K562 (cell line): Measurements from ENCODE around the gene GFOD1. TPM values are rescaled to one million over a fixed set of nuclear protein-coding genes. Genes with fewer than 3 reads are reported as not detected.

Experiments used
- C11orf30 ChIP-seq: fragments of 450-650 bp; IDR thresholded peaks from 2 replicates; pipeline ENCODE4 v1.6.1; 2016; ENCODE audit warnings: low read depth, mild to moderate bottlenecking
- GABPB1 ChIP-seq: sonication (generic); formaldehyde crosslinking; IDR thresholded peaks from 2 replicates; pipeline ENCODE4 v1.8.0; 2022; ENCODE audit warnings: mild to moderate bottlenecking, missing genetic modification reagents
- GTF2E2 ChIP-seq: fragments of 200-800 bp; sonication (Bioruptor generic); IDR thresholded peaks from 2 replicates; pipeline ENCODE4 v1.6.1; 2016; ENCODE audit warnings: missing genetic modification characterization, missing compliant biosample characterization
- HCFC1 ChIP-seq: IDR thresholded peaks from 2 replicates; pipeline ENCODE4 v1.6.1; 2012; ENCODE audit warnings: low read depth, low read length, improper control_type of control experiment
- HMGN3 ChIP-seq: IDR thresholded peaks from 2 replicates; pipeline ENCODE4 v1.6.1; 2011; ENCODE audit warnings: borderline replicate concordance, low read depth, mild to moderate bottlenecking, mixed read lengths, low read length; ENCODE audit not compliant: insufficient read length; ENCODE audit errors: extremely low read depth
- NFIC ChIP-seq: fragments of 450-650 bp; IDR thresholded peaks from 2 replicates; pipeline ENCODE4 v1.6.1; 2017; ENCODE audit warnings: mild to moderate bottlenecking, inconsistent platforms
- NR0B1 ChIP-seq: fragments of 450-650 bp; IDR thresholded peaks from one replicate; pipeline ENCODE4 v1.6.1; 2018; ENCODE audit warnings: mild to moderate bottlenecking, moderate library complexity; ENCODE audit not compliant: partially characterized antibody
- STAT6 ChIP-seq: sonication (generic); formaldehyde crosslinking; IDR thresholded peaks from 2 replicates; pipeline ENCODE4 v1.8.1; 2023; ENCODE audit warnings: mild to moderate bottlenecking, missing genetic modification reagents
- ZBTB8A ChIP-seq: fragments of 450-650 bp; IDR thresholded peaks from 2 replicates; pipeline ENCODE4 v1.6.1; 2018; ENCODE audit warnings: mild to moderate bottlenecking, moderate library complexity; ENCODE audit not compliant: partially characterized antibody
- ZNF57 ChIP-seq: fragments of 450-650 bp; formaldehyde crosslinking; IDR thresholded peaks from 2 replicates; pipeline ENCODE4 v1.4.0; 2020; ENCODE audit warnings: mild to moderate bottlenecking, moderate library complexity
- polyA plus RNA-seq, 8 experiments: library from polyadenylated mRNA; depleted of rRNA in 4 of 8; stranded (reverse) in 5 of 8; unstranded in 3 of 8; fragments of >200 nt; fragmentation: Nextera tagmentation in 2 of 8; fragmentation: Illumina TruSeq in 1 of 8; extraction: Ambion mirVana in 2 of 8; extraction: Trizol in 1 of 8; gene quantifications; 2 replicates each; pipeline versions ENCODE4 v1.2.1 to v1.2.3, GENCODE V29; 2011 to 2014; ENCODE audit warnings: inconsistent platforms in 1 of 8, missing spikeins in 1 of 8
- total RNA-seq, 7 experiments: library from RNA; depleted of rRNA in 6 of 7; stranded (reverse); fragments of >200 nt in 6 of 7; fragmentation: Illumina TruSeq in 2 of 7; extraction: Trizol in 2 of 7; gene quantifications; 2 replicates each; pipeline versions ENCODE4 v1.2.1 to v1.2.3, GENCODE V29; 2011 to 2021; ENCODE audit warnings: low replicate concordance in 1 of 7
- TF ChIP-seq, protein P1 (sequence below): fragments of 450-650 bp; IDR thresholded peaks from 2 replicates; pipeline ENCODE4 v1.6.1; 2016; ENCODE audit warnings: low read depth

The GFOD1 gene
- total and polyA plus RNA-seq, 9 of the 15 experiments (the other 6 are each of a cell fraction or from before 2014, with no cell fraction given): 3.8 to 12.0 (median 8.2) TPM

DNA sequence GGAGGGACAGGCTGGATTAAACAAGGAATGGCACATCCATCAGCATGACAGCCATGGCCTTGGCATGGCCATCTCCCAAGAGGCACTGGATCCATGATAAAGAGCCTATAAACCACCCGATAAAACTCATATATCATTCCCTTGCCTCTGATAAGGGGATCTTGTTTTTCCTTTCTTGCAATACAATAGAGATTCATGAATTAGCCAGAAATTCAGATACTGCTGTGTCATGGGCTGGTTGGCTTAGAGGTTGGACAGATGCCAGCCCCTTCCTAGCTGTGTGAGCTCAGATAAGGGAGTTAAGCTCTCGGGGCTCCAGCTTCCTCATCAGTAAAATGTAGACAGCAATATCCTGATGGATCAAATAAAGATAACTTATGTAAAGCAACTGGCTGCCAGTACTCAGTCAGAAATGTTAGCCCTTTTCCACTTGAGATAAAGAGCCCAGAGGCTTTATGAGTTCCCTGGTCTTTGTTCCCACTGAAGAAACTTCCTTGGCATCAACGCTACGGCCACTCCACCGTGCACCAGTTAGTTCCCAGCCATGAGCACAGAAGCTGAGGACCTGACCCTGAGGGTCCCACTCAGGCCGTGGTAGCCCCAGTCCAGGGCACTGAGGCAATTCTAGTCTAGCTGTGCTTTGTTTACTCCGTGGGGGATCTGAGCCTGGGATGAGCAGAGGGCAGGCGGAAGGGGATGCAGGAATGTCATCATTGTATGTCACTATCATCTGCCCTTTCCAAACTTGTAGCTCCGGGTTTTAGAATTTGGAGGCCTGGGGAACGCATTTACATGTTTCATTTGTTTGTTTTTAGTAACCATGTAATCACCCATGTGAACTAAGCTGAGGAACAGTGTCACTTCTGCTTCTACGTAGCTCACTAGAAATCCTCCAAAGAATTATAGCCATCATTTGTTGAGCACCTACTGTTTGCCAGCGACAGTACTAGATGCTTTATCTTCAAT is 91.8 kb downstream of the GFOD1 start (continued):
- TF ChIP-seq, protein P1, sequence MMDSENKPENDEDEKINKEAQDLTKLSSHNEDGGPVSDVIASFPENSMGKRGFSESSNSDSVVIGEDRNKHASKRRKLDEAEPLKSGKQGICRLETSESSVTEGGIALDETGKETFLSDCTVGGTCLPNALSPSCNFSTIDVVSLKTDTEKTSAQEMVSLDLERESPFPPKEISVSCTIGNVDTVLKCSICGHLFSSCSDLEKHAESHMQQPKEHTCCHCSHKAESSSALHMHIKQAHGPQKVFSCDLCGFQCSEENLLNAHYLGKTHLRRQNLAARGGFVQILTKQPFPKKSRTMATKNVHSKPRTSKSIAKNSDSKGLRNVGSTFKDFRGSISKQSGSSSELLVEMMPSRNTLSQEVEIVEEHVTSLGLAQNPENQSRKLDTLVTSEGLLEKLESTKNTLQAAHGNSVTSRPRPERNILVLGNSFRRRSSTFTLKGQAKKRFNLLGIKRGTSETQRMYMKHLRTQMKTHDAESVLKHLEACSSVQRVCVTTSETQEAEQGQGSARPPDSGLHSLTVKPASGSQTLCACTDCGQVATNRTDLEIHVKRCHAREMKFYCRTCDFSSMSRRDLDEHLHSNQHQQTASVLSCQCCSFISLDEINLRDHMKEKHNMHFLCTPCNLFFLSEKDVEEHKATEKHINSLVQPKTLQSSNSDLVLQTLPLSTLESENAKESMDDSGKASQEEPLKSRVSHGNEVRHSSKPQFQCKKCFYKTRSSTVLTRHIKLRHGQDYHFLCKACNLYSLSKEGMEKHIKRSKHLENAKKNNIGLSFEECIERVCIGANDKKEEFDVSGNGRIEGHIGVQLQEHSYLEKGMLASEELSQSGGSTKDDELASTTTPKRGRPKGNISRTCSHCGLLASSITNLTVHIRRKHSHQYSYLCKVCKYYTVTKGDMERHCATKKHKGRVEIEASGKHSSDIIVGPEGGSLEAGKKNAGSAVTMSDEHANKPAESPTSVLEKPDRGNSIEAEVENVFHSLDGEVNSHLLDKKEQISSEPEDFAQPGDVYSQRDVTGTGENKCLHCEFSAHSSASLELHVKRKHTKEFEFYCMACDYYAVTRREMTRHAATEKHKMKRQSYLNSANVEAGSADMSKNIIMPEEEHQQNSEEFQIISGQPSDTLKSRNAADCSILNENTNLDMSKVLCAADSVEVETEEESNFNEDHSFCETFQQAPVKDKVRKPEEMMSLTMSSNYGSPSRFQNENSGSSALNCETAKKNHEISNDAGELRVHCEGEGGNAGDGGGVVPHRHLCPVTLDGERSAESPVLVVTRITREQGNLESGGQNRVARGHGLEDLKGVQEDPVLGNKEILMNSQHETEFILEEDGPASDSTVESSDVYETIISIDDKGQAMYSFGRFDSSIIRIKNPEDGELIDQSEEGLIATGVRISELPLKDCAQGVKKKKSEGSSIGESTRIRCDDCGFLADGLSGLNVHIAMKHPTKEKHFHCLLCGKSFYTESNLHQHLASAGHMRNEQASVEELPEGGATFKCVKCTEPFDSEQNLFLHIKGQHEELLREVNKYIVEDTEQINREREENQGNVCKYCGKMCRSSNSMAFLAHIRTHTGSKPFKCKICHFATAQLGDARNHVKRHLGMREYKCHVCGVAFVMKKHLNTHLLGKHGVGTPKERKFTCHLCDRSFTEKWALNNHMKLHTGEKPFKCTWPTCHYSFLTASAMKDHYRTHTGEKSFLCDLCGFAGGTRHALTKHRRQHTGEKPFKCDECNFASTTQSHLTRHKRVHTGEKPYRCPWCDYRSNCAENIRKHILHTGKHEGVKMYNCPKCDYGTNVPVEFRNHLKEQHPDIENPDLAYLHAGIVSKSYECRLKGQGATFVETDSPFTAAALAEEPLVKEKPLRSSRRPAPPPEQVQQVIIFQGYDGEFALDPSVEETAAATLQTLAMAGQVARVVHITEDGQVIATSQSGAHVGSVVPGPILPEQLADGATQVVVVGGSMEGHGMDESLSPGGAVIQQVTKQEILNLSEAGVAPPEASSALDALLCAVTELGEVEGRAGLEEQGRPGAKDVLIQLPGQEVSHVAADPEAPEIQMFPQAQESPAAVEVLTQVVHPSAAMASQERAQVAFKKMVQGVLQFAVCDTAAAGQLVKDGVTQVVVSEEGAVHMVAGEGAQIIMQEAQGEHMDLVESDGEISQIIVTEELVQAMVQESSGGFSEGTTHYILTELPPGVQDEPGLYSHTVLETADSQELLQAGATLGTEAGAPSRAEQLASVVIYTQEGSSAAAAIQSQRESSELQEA: no peak
- TF ChIP-seq HMGN3: peak; percentile 91
- TF ChIP-seq ZNF57 (CRISPR knock-in tag): no peak
- TF ChIP-seq NR0B1: no peak
- TF ChIP-seq NFIC: peak; percentile 99
- TF ChIP-seq ZBTB8A: no peak
- peak; percentile 73; the same call in 1 of the 2 replicates for TF ChIP-seq GTF2E2 (tag)
- no peak for TF ChIP-seq HCFC1
- peak; percentile 54; the same call in 1 of the 2 replicates for TF ChIP-seq GABPB1 (CRISPR knock-in tag)
- no peak for TF ChIP-seq STAT6 (CRISPR knock-in tag)
- TF ChIP-seq C11orf30: peak; percentile 98
